ENCODE measurements around the gene BET1. TPM values are rescaled to one million over a fixed set of nuclear protein-coding genes. Genes with fewer than 3 reads are reported as not detected.

The BET1 gene
- total and polyA plus RNA-seq, 4 donors: 17.6 to 45.4 (median 20.7) TPM

- ATAC-seq (ENCODE audit: insufficient read depth, low FRiP score): no peak
- no peaks in the 10 kb centered on the region for H3K36me3 ChIP-seq (ENCODE audit: control insufficient read depth in 4 of 4, insufficient read depth in 4 of 4, low read length in 4 of 4)
- no peak overlapping the region for H3K4me3 ChIP-seq
- no peak for DNase-seq
- no peak overlapping the region for H3K27ac ChIP-seq (ENCODE audit: low read depth in 1 of 2, low read length in 1 of 2)
- no peaks in the 10 kb centered on the region for H3K27me3 ChIP-seq (ENCODE audit: control insufficient read depth in 3 of 3, insufficient read depth in 3 of 3, low read length in 2 of 3)
- TF ChIP-seq CTCF (IDR thresholded peaks at IDR 0.05; ENCODE audit: control extremely low read depth, extremely low read depth): no peak
- H3K9me3 ChIP-seq (ENCODE audit: control insufficient read depth in 4 of 4, insufficient read depth in 3 of 4, low read length in 3 of 4): no peaks in the 10 kb centered on the region
- WGBS, 2 donors: 48 to 50% methylated on average over 3 of the region's 3 CpGs
- H3K9ac ChIP-seq (ENCODE audit: insufficient read depth in 1 of 2, low read length in 2 of 2): no peak overlapping the region
- no peaks in the 10 kb centered on the region for H3K4me1 ChIP-seq (ENCODE audit: control insufficient read depth in 5 of 5, insufficient read depth in 5 of 5, low read length in 5 of 5)
Observed at GRCh38 chr7:94022550-94022949, 18.4 kb upstream of the BET1 start.

- no peak overlapping the region for H3K27ac ChIP-seq (ENCODE audit: low read depth in 1 of 2, low read length in 1 of 2)
- no peaks in the 10 kb centered on the region for H3K4me1 ChIP-seq (ENCODE audit: control insufficient read depth in 5 of 5, insufficient read depth in 5 of 5, low read length in 5 of 5)
- no peak for TF ChIP-seq CTCF (IDR thresholded peaks at IDR 0.05; ENCODE audit: control extremely low read depth, extremely low read depth)
- ATAC-seq (ENCODE audit: insufficient read depth, low FRiP score) (no peak), DNase-seq (no peak)
- no peak overlapping the region for H3K4me3 ChIP-seq
- 77 to 93% methylated on average over 1 of the region's 1 CpG for WGBS, 2 donors
- no peaks in the 10 kb centered on the region for H3K9me3 ChIP-seq (ENCODE audit: control insufficient read depth in 4 of 4, insufficient read depth in 3 of 4, low read length in 3 of 4)
- no peaks in the 10 kb centered on the region for H3K36me3 ChIP-seq (ENCODE audit: control insufficient read depth in 4 of 4, insufficient read depth in 4 of 4, low read length in 4 of 4)
- no peaks in the 10 kb centered on the region for H3K27me3 ChIP-seq (ENCODE audit: control insufficient read depth in 3 of 3, insufficient read depth in 3 of 3, low read length in 2 of 3)
- H3K9ac ChIP-seq (ENCODE audit: insufficient read depth in 1 of 2, low read length in 2 of 2): no peak overlapping the region
Observed at GRCh38 chr7:94016786-94017185, 12.6 kb upstream of the BET1 start.

GRCh38 chr7:94015538-94015937 is 11.4 kb upstream of the BET1 start:
- H3K27me3 ChIP-seq (ENCODE audit: control insufficient read depth in 3 of 3, insufficient read depth in 3 of 3, low read length in 2 of 3): no peaks in the 10 kb centered on the region
- peaks cover 0 to 2% (median 0%) of the 10 kb centered on the region in 4 donors for H3K9me3 ChIP-seq (ENCODE audit: control insufficient read depth in 4 of 4, insufficient read depth in 3 of 4, low read length in 3 of 4)
- no peak overlapping the region for H3K27ac ChIP-seq (ENCODE audit: low read depth in 1 of 2, low read length in 1 of 2)
- no peak for DNase-seq
- H3K9ac ChIP-seq (ENCODE audit: insufficient read depth in 1 of 2, low read length in 2 of 2): no peak overlapping the region
- TF ChIP-seq CTCF (IDR thresholded peaks at IDR 0.05; ENCODE audit: control extremely low read depth, extremely low read depth): no peak
- ATAC-seq (ENCODE audit: insufficient read depth, low FRiP score): no peak
- H3K4me1 ChIP-seq (ENCODE audit: control insufficient read depth in 5 of 5, insufficient read depth in 5 of 5, low read length in 5 of 5): no peaks in the 10 kb centered on the region
- H3K36me3 ChIP-seq (ENCODE audit: control insufficient read depth in 4 of 4, insufficient read depth in 4 of 4, low read length in 4 of 4): no peaks in the 10 kb centered on the region
- H3K4me3 ChIP-seq: no peak overlapping the region

- Histone ChIP-seq H3K9ac (ENCODE audit: insufficient read depth in 1 of 2, low read length in 2 of 2) (no peak overlapping the region), H3K4me1 (ENCODE audit: control insufficient read depth in 5 of 5, insufficient read depth in 5 of 5, low read length in 5 of 5) (no peaks in the 10 kb centered on the region), H3K27me3 (ENCODE audit: control insufficient read depth in 3 of 3, insufficient read depth in 3 of 3, low read length in 2 of 3) (no peaks in the 10 kb centered on the region), H3K4me3 (no peak overlapping the region), H3K9me3 (ENCODE audit: control insufficient read depth in 4 of 4, insufficient read depth in 3 of 4, low read length in 3 of 4) (peaks cover 0 to 2% (median 0%) of the 10 kb centered on the region in 4 donors), H3K27ac (ENCODE audit: low read depth in 1 of 2, low read length in 1 of 2) (no peak overlapping the region), H3K36me3 (ENCODE audit: control insufficient read depth in 4 of 4, insufficient read depth in 4 of 4, low read length in 4 of 4) (no peaks in the 10 kb centered on the region)
- ATAC-seq (ENCODE audit: insufficient read depth, low FRiP score): no peak
- no peak for DNase-seq
- WGBS, 2 donors: 76 to 86% methylated on average over 1 of the region's 1 CpG
- TF ChIP-seq CTCF (IDR thresholded peaks at IDR 0.05; ENCODE audit: control extremely low read depth, extremely low read depth): no peak
Observed at GRCh38 chr7:94012746-94013145, 8.6 kb upstream of the BET1 start.
